Fibroblast of lung (primary cell): Measurements from ENCODE around the gene RTKN. TPM values are rescaled to one million over a fixed set of nuclear protein-coding genes. Genes with fewer than 3 reads are reported as not detected.

Source experiments
- DNase-seq, 2 donors: peaks; one replicate each; pipeline versions ENCODE4 v3.0.0 to v3.0.0-alpha.2; 2010; ENCODE audit warnings: low read depth in 2 of 2
- H2AFZ ChIP-seq: 2 replicates; pipeline ENCODE4 v1.5.1; 2012; ENCODE audit warnings: low read length, control low read depth, inconsistent platforms
- H3K27ac ChIP-seq: 2 replicates; pipeline ENCODE4 v1.5.1; 2011; ENCODE audit warnings: low read length, control low read depth; ENCODE audit not compliant: insufficient read depth
- H3K27me3 ChIP-seq: 2 replicates; pipeline ENCODE4 v1.5.1; 2011; ENCODE audit warnings: mild to moderate bottlenecking, low read length; ENCODE audit not compliant: control insufficient read depth, insufficient read depth
- H3K36me3 ChIP-seq: 2 replicates; pipeline ENCODE4 v1.5.1; 2011; ENCODE audit warnings: low read length; ENCODE audit not compliant: control insufficient read depth, insufficient read depth
- H3K4me1 ChIP-seq: 2 replicates; pipeline ENCODE4 v1.5.1; 2011; ENCODE audit warnings: low read length; ENCODE audit not compliant: control insufficient read depth, insufficient read depth; ENCODE audit errors: extremely low read depth
- H3K4me2 ChIP-seq: 2 replicates; pipeline ENCODE4 v1.5.1; 2011; ENCODE audit warnings: low read length, control low read depth; ENCODE audit not compliant: insufficient read depth; ENCODE audit errors: extremely low read depth
- H3K4me3 ChIP-seq, 4 experiments: fragments of 200-600 bp in 1 of 4; sonication (generic) in 1 of 4; replicated peaks in 1 of 4; 2 replicates each; pipeline ENCODE4 v1.5.1; 2011 to 2016; ENCODE audit warnings: low read length in 4 of 4, low read depth in 3 of 4, mild to moderate bottlenecking in 3 of 4, control low read depth in 2 of 4, inconsistent platforms in 1 of 4, mixed read lengths in 1 of 4; ENCODE audit not compliant: insufficient read depth in 1 of 4; ENCODE audit errors: control extremely low read depth in 1 of 4
- H3K79me2 ChIP-seq: 2 replicates; pipeline ENCODE4 v1.5.1; 2012; ENCODE audit warnings: mild to moderate bottlenecking, low read length, inconsistent platforms; ENCODE audit not compliant: control insufficient read depth, insufficient read depth
- H3K9ac ChIP-seq: 2 replicates; pipeline ENCODE4 v1.5.1; 2011; ENCODE audit warnings: mild to moderate bottlenecking, low read length, control low read depth; ENCODE audit not compliant: insufficient read depth
- H3K9me3 ChIP-seq: 2 replicates; pipeline ENCODE4 v1.5.1; 2012; ENCODE audit warnings: low read depth, low read length; ENCODE audit not compliant: control insufficient read depth, insufficient read depth
- H4K20me1 ChIP-seq: 2 replicates; pipeline ENCODE4 v1.5.1; 2011; ENCODE audit warnings: low read length; ENCODE audit not compliant: control insufficient read depth, insufficient read depth; ENCODE audit errors: extremely low read depth
- CTCF ChIP-seq, 2 donors: IDR thresholded peaks in 1 of 2; conservative IDR thresholded peaks in 1 of 2; 1 replicate in 1 of 2; 2 replicates in 1 of 2; pipeline ENCODE4 v1.5.1; 2011 to 2012; ENCODE audit warnings: low read length in 2 of 2, control low read depth in 1 of 2, inconsistent platforms in 1 of 2, low read depth in 1 of 2, mild to moderate bottlenecking in 1 of 2
- EZH2 ChIP-seq: IDR thresholded peaks from 2 replicates; pipeline ENCODE4 v1.5.1; 2012; ENCODE audit warnings: low read length, control low read depth, mild to moderate bottlenecking; ENCODE audit errors: missing control alignments
- polyA plus RNA-seq, 2 donors: library from polyadenylated mRNA; depleted of rRNA in 1 of 2; stranded (reverse) in 1 of 2; unstranded in 1 of 2; fragments of >200 nt; gene quantifications; 2 replicates each; pipeline ENCODE4 v1.2.1, GENCODE V29; 2011 to 2012; ENCODE audit warnings: missing spikeins in 1 of 2
- total RNA-seq: library from RNA; depleted of rRNA; stranded (reverse); fragments of >200 nt; gene quantifications from 2 replicates; pipeline ENCODE4 v1.2.1, GENCODE V29; 2014

The RTKN gene
- total and polyA plus RNA-seq, 2 donors (not counting 1 experiment from before 2014, with no cell fraction given) = 8.3 to 16.0 TPM

DNA sequence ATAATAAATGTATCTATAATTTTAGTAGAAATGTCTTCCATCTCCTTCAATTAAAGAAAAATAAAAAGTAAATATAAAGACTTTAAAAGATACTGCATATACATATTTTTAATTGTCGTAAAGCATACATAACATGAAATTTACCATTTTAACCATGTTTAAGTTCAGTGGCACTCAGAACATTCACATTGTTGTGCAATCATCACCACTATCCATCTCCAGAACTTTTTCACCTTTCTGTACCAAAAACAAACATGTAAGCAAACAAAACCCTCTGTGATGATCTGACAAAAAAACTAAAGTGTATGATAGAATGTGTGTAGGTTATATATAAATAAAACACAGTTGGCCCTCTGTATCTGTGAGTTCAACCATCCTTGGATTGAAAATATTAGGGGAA lies 48.2 kb downstream of the RTKN start:
- no peak for TF ChIP-seq EZH2
- Histone ChIP-seq H3K9ac (no peak overlapping the region), H3K9me3 (no peaks in the 10 kb centered on the region), H3K27me3 (no peaks in the 10 kb centered on the region), H3K4me2 (no peak overlapping the region), H3K27ac (no peak overlapping the region), H3K4me3 (no peak overlapping the region), H3K4me1 (peaks cover 4% of the 10 kb centered on the region), H2AFZ (no peak overlapping the region), H3K36me3 (no peaks in the 10 kb centered on the region), H3K79me2 (peaks cover 29% of the 10 kb centered on the region), H4K20me1 (no peaks in the 10 kb centered on the region)
- DNase-seq = no peak

DNA sequence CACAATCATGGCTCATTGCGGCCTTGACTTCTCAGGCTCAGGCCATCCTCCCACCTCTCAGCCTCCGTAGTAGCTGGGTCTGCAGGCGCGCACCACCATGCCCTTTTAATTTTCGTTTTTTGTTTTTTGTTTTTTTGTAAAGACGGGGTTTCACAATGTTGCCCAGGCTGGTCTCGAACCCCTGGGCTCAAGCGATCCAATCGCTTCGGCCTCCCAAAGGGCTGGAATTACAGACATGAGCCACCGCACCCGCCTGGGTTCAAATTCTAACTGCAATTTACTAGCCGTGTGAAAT lies 49.3 kb downstream of the RTKN start:
- Histone ChIP-seq H3K9ac (no peak overlapping the region), H3K4me1 (peaks cover 8% of the 10 kb centered on the region), H4K20me1 (no peaks in the 10 kb centered on the region), H3K4me3 (peak overlapping the region in 1 of 4 experiments; percentile 95), H3K27ac (no peak overlapping the region), H2AFZ (peak overlapping the region; percentile 37), H3K79me2 (peaks cover 40% of the 10 kb centered on the region), H3K4me2 (peak overlapping the region; percentile 79), H3K27me3 (no peaks in the 10 kb centered on the region), H3K9me3 (no peaks in the 10 kb centered on the region), H3K36me3 (no peaks in the 10 kb centered on the region)
- no peak for DNase-seq
- TF ChIP-seq CTCF (conservative IDR thresholded peaks at IDR 0.05 in 1 of 2, IDR thresholded peaks at IDR 0.05 in 1 of 2; ENCODE audit: low read depth in 1 of 2, low read length in 2 of 2) = no peak
- no peak for TF ChIP-seq EZH2

DNA sequence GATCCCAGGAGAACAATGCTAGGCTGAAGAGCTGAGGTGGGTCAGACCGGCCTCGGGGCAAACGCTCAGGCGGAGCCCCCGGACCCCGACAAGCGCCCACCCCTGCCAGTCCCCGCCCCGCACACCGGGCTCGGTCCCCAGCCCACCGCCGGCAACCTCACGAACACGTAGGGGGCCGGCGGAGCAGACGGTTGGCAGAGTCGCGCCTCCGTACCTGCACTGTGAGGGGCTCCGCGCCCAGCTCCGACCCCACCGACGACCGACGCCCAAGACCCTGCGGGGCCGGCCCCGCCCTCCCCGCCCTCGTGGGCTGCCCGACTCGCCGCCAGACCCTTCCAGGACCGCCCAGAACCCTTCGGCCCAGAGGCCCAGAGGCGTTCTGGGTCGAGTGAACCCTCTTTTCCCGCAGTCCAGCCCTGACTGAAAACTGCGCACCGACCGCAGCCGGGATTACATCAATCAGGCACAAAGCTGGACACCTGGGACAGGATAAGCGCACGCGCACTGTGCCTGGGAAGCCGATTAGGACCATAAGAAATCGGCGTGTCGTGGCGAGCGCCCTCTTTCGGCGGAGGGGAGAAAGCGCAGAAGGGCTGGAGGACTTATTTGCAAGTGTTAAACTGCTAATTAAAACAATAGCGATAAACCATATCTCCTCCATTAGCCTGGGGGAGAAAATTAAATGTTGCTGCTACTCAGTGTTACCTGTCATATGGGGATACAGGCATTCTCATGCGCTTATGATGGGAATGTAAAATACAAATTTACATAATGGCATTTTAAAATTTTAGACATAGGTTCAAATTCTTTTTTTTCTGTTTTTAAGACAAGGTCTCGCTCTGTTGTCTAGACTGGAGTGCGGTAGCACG lies 49.9 kb downstream of the RTKN start:
- Histone ChIP-seq H3K36me3 (no peaks in the 10 kb centered on the region), H3K9ac (peak overlapping the region; percentile 98), H3K4me1 (peaks cover 10% of the 10 kb centered on the region), H3K27me3 (no peaks in the 10 kb centered on the region), H3K27ac (peak overlapping the region; percentile 95), H3K9me3 (no peaks in the 10 kb centered on the region), H3K79me2 (peaks cover 46% of the 10 kb centered on the region), H3K4me3 (peak overlapping the region; percentile 76 to 98 (median 93)), H3K4me2 (peak overlapping the region; percentile 92), H4K20me1 (no peaks in the 10 kb centered on the region), H2AFZ (peak overlapping the region; percentile 86)
- TF ChIP-seq CTCF (conservative IDR thresholded peaks at IDR 0.05 in 1 of 2, IDR thresholded peaks at IDR 0.05 in 1 of 2; ENCODE audit: low read depth in 1 of 2, low read length in 2 of 2) (peak; percentile 92 to 100), EZH2 (no peak)
- peak; percentile 76 to 92 for DNase-seq
